ENCODE measurements around the gene GALE.
A peak's percentile ranks its signal among the peaks of the same experiment; 100 is the strongest.
"Not testable (repeated sequence)": the region's sequence is repeated elsewhere in the genome, so short reads cannot be mapped to it uniquely, and the experiment has no call there.

Gene GALE

DNA sequence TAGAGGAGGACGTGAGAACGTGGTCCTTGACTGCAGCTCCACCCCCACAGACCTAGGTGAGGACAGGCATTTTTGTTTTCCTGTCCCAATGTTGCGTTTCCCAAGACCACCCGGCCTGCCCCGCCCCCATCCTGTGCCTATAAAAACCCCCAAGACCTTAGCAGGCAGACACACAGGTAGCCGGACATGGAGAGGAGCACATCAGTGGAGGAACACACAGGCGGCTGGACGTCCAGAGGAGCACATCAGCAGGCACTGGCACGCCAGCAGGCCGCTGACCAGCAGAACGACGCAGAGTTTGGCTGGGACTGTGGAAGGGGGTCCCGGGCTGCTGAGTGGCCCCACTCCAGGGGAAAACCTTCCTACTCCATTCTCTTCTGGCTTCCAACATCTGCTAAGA, 37.4 kb upstream of the GALE start:
- no peak for DNase-seq (ENCODE audit: low read depth in 1 of 2, low spot score in 1 of 2)
- TF ChIP-seq, protein P1, sequence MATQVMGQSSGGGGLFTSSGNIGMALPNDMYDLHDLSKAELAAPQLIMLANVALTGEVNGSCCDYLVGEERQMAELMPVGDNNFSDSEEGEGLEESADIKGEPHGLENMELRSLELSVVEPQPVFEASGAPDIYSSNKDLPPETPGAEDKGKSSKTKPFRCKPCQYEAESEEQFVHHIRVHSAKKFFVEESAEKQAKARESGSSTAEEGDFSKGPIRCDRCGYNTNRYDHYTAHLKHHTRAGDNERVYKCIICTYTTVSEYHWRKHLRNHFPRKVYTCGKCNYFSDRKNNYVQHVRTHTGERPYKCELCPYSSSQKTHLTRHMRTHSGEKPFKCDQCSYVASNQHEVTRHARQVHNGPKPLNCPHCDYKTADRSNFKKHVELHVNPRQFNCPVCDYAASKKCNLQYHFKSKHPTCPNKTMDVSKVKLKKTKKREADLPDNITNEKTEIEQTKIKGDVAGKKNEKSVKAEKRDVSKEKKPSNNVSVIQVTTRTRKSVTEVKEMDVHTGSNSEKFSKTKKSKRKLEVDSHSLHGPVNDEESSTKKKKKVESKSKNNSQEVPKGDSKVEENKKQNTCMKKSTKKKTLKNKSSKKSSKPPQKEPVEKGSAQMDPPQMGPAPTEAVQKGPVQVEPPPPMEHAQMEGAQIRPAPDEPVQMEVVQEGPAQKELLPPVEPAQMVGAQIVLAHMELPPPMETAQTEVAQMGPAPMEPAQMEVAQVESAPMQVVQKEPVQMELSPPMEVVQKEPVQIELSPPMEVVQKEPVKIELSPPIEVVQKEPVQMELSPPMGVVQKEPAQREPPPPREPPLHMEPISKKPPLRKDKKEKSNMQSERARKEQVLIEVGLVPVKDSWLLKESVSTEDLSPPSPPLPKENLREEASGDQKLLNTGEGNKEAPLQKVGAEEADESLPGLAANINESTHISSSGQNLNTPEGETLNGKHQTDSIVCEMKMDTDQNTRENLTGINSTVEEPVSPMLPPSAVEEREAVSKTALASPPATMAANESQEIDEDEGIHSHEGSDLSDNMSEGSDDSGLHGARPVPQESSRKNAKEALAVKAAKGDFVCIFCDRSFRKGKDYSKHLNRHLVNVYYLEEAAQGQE (IDR thresholded peaks at IDR 0.05; ENCODE audit: insufficient replicate concordance, low read depth), result no peak
- TF ChIP-seq, protein P2, sequence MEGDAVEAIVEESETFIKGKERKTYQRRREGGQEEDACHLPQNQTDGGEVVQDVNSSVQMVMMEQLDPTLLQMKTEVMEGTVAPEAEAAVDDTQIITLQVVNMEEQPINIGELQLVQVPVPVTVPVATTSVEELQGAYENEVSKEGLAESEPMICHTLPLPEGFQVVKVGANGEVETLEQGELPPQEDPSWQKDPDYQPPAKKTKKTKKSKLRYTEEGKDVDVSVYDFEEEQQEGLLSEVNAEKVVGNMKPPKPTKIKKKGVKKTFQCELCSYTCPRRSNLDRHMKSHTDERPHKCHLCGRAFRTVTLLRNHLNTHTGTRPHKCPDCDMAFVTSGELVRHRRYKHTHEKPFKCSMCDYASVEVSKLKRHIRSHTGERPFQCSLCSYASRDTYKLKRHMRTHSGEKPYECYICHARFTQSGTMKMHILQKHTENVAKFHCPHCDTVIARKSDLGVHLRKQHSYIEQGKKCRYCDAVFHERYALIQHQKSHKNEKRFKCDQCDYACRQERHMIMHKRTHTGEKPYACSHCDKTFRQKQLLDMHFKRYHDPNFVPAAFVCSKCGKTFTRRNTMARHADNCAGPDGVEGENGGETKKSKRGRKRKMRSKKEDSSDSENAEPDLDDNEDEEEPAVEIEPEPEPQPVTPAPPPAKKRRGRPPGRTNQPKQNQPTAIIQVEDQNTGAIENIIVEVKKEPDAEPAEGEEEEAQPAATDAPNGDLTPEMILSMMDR (IDR thresholded peaks at IDR 0.05; ENCODE audit: insufficient read depth, low read length), result no peak
- TF ChIP-seq GABPA (IDR thresholded peaks at IDR 0.05; ENCODE audit: low read depth), result no peak
- no peak for TF ChIP-seq POLR2AphosphoS5 (IDR thresholded peaks at IDR 0.05; ENCODE audit: low read depth)
- no peak for TF ChIP-seq SPI1 (IDR thresholded peaks at IDR 0.05; ENCODE audit: borderline replicate concordance, low read depth)
- Histone ChIP-seq H3K4me3 (replicated peaks; ENCODE audit: insufficient read depth, low read length) (no peak overlapping the region), H3K27me3 (ENCODE audit: insufficient read depth, poor library complexity, severe bottlenecking) (no peaks in the 10 kb centered on the region), H3K27ac (replicated peaks) (no peak overlapping the region)

DNA sequence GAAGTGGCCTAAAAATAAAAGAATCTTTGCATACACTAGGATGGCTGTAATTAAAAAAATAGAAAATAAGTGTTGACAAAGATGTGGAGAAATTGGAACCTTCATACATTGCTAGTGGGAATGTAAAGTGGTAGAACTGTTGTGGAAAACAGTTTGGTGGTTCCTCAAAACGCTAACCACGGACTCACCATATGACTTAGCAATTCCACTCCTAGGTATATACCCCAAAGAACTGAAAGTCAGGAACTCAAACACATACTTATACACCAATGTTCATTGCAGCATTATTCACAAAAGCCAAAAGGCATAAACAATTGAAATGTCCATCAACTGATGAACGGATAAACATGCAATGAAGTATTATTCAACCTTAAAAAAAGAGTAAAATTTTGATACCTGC, 35.5 kb upstream of the GALE start:
- no peaks in the 10 kb centered on the region for H3K27me3 ChIP-seq (ENCODE audit: insufficient read depth, poor library complexity, severe bottlenecking)
- no peak overlapping the region for H3K4me3 ChIP-seq (replicated peaks; ENCODE audit: insufficient read depth, low read length)
- H3K27ac ChIP-seq (replicated peaks), result peak overlapping the region; percentile 22
- DNase-seq (ENCODE audit: low read depth in 1 of 2, low spot score in 1 of 2), result peak in 1 of 2 experiments; percentile 51
- TF ChIP-seq SPI1 (IDR thresholded peaks at IDR 0.05; ENCODE audit: borderline replicate concordance, low read depth), result peak; percentile 22; the same call in 1 of the 2 replicates
- no peak for TF ChIP-seq POLR2AphosphoS5 (IDR thresholded peaks at IDR 0.05; ENCODE audit: low read depth)

DNA sequence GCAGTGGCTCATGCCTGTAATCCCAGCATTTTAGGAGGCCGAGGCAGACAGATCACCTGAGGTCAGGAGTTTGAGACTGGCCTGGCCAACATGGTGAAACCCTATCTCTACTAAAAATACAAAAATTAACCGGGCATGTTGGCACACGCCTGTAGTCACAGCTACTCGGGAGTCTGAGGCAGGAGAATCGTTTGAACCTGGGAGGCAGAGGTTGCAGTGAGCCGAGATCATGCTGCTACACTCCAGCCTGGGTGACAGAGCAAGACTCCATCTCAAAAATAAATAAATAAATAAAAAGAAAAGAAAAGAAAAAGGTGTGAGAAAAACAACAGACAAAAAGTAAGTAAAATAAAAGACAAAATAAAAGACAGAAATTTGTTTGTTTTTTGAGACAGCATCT, 33.6 kb upstream of the GALE start:
- H3K27ac ChIP-seq (replicated peaks); H3K4me3 ChIP-seq (replicated peaks; ENCODE audit: insufficient read depth, low read length); H3K27me3 ChIP-seq (ENCODE audit: insufficient read depth, poor library complexity, severe bottlenecking); DNase-seq (ENCODE audit: low read depth in 1 of 2, low spot score in 1 of 2): not testable (repeated sequence)

DNA sequence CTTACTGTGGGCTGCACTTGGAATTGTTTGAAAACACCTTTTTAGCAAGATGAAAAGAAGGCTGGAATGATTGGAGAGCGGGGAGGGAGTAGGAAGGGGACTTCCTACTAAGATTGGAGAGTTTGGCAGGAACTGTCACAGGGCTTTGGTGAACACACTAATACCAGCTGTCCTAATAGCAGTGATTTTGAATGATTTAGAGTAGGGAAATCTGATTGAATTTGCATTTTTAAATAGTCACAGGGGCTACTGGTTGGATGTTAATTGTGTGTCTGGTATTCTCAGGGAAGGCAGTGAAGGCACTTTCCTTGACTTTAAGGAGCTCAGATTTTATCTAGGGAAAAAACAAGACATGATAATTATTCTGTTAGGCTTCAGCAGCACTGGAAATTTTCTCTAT, 27.2 kb upstream of the GALE start:
- no peak for DNase-seq (ENCODE audit: low read depth in 1 of 2, low spot score in 1 of 2)
- TF ChIP-seq SPI1 (IDR thresholded peaks at IDR 0.05; ENCODE audit: borderline replicate concordance, low read depth), result no peak
- TF ChIP-seq, protein P1 (IDR thresholded peaks at IDR 0.05; ENCODE audit: insufficient replicate concordance, low read depth), result no peak
- TF ChIP-seq POLR2AphosphoS5 (IDR thresholded peaks at IDR 0.05; ENCODE audit: low read depth), result no peak
- TF ChIP-seq GABPA (IDR thresholded peaks at IDR 0.05; ENCODE audit: low read depth), result no peak
- TF ChIP-seq, protein P2 (IDR thresholded peaks at IDR 0.05; ENCODE audit: insufficient read depth, low read length), result no peak
- Histone ChIP-seq H3K4me3 (replicated peaks; ENCODE audit: insufficient read depth, low read length) (no peak overlapping the region), H3K27me3 (ENCODE audit: insufficient read depth, poor library complexity, severe bottlenecking) (no peaks in the 10 kb centered on the region), H3K27ac (replicated peaks) (no peak overlapping the region)

DNA sequence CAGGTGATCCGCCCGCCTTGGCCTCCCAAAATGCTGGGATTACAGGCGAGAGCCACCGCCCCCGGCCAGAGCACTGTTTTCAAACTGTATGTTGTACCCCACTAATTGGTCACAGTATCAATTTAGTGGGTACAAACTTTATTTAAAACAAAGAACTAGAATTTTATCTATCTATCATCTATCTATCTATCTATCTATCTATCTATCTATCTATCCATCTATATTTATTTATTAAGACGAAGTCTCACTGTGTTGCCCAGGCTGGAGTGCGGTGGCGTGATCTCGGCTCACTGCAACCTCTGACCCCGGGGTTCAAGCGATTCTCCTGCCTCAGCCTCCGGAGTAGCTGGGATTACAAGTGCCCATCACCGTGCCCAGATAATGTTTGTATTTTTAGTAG, 26.0 kb upstream of the GALE start:
- H3K27ac ChIP-seq (replicated peaks); DNase-seq (ENCODE audit: low read depth in 1 of 2, low spot score in 1 of 2); H3K4me3 ChIP-seq (replicated peaks; ENCODE audit: insufficient read depth, low read length); H3K27me3 ChIP-seq (ENCODE audit: insufficient read depth, poor library complexity, severe bottlenecking): not testable (repeated sequence)

All from HL-60 (cell line).